GM04504 (cell line): ENCODE measurements around the gene AACS.
"Not testable (repeated sequence)": the region's sequence is repeated elsewhere in the genome, so short reads cannot be mapped to it uniquely, and the experiment has no call there.

Experiments used
- DNase-seq: peaks from one replicate; pipeline ENCODE4 v3.0.0-alpha.2; 2012; ENCODE audit warnings: low read depth

AACS gene, protein sequence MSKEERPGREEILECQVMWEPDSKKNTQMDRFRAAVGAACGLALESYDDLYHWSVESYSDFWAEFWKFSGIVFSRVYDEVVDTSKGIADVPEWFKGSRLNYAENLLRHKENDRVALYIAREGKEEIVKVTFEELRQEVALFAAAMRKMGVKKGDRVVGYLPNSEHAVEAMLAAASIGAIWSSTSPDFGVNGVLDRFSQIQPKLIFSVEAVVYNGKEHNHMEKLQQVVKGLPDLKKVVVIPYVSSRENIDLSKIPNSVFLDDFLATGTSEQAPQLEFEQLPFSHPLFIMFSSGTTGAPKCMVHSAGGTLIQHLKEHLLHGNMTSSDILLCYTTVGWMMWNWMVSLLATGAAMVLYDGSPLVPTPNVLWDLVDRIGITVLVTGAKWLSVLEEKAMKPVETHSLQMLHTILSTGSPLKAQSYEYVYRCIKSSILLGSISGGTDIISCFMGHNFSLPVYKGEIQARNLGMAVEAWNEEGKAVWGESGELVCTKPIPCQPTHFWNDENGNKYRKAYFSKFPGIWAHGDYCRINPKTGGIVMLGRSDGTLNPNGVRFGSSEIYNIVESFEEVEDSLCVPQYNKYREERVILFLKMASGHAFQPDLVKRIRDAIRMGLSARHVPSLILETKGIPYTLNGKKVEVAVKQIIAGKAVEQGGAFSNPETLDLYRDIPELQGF

DNA sequence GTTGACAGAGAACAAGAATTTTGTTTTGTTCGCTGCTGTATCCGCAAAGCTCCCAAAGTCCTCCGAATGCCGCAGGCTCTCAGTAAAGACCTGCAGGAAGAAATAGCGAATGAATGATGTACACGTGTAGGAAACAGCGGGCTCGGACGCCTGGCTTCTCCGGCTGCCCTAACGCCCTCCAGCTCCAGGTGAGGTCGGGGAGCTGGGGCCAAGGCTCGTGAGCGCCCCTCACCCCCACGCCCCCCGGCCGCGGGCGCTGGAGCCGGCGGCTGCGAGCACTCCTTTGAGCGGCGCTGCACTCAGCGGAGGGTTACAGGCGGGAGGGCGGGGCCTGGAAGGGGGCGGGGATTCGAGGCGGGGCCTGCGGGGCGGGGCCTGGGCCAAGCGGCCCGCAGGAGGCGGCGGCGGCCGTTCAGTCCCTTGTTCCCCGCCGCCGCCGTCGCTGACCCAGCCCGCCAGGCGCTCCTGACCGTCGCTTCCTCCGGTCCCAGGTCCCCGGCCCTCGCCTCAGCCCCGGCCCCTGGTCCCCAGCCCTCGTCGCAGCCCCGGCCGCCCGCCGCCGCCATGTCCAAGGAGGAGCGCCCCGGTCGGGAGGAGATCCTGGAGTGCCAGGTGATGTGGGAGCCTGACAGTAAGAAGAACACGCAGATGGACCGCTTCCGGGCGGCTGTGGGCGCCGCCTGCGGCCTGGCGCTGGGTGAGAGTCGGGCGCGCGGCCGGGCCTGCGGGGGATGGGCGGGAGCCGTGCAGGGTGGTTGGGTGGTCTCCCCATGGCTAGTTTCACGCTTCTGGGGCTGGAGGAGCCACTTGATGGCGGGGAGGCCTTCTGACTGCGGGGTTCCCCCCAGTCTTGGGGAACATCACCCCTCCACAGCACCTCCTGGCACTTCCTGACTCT, at the start of gene AACS:
TSS of gene AACS (plus strand) at position 415 of the 898 bp plus-strand sequence. CDS start at position 565, 150 bp downstream.
- DNase-seq = peak; percentile 24

DNA sequence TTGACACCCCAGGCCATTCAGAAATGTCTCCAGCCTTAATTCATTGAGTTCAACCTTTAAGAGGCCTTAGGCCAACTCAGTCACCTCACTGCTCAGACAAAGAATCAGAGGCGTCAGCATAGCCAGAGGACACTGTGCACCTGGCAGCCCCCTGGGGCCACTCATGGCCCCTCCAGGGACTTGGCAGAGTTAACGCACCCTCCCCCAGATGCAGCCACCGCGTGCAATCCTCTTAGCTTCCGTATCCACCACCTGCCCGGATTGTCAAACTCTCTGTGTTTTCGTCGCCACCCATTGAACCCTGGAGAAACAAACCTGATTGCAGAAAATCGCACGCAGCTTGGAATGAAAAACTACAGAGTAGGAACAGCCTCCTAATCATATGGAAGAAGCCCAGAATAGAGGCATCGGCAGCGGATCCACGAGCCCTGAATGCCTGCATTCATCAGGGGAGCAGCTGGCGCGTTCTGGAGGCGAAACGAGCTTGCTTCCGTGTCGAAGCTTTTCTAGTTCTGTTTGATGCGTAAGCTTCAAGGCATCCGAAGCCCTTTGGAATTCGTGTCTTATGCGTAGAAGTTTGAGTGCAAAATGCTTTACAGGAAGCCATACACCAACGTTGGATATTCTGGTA, 49.4 kb upstream of the AACS start:
- DNase-seq = no peak

DNA sequence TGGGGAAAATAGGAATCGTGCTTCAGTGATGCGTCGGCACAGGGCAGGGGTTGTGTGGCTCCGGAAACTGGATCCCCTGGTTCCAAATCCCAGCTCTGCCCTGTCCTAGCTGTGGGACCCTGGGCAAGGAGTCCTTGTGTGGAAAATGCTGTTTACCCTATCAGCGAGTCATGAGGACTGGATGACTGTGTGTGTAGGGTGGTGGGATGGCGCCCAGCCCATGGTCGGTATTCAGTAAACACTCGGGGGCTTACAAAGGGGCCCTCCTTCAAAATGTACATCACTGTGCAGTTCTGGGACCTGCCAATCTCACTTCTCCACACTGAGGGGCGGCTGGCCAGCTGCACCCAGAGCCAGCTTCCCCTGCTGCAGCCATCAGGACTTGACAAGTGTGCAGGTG, 47.4 kb upstream of the AACS start:
- no peak for DNase-seq

- no peak for DNase-seq
Observed at GRCh38 chr12:125018356-125018755, 46.9 kb upstream of the AACS start.

- DNase-seq = no peak
Observed at GRCh38 chr12:125021096-125021495, 44.1 kb upstream of the AACS start.

- DNase-seq = no peak
Observed at GRCh38 chr12:125021771-125022170, 43.5 kb upstream of the AACS start.

GRCh38 chr12:125023065-125023464, 42.2 kb upstream of the AACS start:
- DNase-seq = no peak

DNA sequence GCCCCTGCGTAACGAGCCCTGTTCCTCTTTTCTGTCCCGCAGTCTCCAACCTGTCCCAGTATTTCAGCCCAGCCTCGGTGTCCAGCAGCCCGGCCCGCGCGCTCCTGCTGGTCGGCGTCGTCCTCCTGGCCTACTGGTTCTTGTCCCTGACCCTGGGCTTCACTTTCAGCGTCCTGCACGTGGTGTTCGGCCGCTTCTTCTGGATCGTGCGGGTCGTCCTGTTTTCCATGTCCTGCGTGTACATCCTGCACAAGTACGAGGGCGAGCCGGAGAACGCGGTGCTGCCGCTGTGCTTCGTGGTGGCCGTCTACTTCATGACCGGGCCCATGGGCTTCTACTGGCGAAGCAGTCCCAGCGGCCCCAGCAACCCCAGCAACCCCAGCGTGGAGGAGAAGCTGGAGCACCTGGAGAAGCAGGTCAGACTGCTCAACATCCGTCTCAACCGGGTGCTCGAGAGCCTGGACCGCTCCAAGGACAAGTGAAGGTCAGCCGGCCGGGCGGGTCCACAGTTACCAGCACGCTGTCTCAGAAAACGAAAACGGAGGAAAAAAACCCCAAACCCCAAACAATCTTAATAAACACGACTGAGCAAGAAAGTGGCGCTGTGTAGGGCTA, 40.2 kb upstream of the AACS start:
- no peak for DNase-seq

DNA sequence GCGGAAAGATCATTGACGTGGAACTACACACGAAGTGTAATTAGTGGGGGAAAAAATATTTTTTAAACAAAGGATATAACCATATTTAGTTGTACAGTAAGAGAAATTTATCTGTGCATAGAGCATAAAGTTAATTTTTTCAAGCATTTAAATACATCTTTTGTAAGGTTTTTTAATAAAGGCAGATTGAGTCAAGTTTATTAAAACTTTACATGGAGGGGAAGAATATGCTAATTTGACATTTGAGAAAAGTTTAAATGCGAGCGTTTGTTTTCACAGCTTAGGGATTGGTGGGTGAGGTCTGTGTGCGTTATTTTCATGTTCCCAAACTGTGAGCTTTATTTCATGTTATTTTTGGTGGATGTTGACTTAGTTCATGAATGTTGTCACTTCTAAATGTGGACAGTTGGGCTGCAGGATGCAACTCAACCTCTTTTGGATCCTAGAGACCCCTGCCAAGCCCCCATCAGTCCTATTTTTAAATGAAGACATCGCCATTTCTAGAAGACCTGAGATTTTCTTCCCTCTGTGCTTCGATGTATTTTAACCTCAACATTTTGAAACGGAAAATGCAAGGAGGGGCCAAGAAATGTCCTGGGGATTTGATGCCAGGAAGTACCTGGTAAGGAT, 39.5 kb upstream of the AACS start:
- DNase-seq = no peak

DNA sequence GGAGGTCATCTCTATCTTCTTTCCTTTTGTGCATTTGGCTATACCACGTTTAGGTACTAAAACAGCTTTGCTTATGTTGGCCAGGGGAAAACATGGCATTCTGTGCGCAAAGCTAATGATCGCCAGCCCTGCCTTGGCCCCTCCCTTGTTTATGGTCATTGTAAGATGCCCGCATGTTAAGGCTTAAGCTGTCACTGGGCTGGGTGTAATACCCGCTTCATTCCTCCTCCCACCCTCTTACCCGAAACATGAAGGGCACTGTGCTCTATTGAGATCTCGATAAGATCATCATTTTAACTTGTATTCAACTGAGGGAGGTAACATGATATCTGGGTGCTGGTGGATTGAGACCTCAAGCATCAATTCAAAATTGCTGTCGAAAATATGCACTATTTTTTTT, 37.1 kb upstream of the AACS start:
- DNase-seq = no peak

DNA sequence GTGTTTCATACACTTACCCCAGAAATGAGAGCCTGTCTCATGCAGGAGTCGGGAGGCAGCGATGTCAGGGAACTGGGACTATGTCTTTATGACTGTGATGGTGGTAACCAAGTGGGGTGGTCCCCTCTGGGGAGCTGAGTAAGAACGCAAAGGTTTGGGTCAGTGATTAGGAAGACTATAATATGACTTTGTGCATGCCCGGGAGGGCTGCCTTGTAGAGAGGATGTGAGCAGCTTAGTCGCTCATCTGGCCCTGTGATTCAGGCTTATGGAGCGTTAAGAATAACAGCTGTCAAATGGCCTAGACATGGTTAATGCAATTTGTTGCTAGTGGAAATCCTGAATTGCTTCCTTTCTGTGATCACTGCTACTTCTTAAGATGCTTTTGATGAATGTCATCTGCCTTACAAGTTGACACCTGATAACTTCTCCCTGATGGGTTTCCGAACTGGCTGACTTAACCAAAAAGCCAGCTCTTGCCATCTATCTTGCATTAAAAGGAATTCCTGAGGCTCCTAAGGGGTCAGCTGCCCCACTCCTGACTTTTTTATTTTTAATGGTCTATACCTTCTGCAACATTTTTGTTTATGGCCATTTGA, 35.4 kb upstream of the AACS start:
- DNase-seq = no peak

- DNase-seq = not testable (repeated sequence)
Observed at GRCh38 chr12:125031471-125031870, 33.8 kb upstream of the AACS start.

- DNase-seq = no peak
Observed at GRCh38 chr12:125032466-125033152, 32.6 kb upstream of the AACS start.

DNA sequence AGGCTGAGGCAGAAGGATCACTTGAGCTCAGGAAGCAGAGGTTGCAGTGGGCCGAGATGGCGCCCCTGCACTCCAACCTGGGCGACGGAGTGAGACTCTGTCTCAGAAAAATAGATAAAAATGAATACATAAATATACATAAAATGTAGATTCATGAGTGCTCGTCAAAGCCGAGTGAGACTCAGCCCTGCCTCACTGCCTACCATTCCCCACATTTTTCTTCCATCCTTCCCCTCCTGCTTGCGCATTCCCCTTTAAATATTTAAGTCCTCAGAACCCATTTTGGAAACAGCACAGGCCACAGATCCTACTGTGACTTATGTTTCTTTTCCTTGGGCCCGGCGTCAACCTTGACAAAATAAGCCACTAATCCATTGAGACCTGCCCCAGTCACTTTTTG, 31.9 kb upstream of the AACS start:
- no peak for DNase-seq

DNA sequence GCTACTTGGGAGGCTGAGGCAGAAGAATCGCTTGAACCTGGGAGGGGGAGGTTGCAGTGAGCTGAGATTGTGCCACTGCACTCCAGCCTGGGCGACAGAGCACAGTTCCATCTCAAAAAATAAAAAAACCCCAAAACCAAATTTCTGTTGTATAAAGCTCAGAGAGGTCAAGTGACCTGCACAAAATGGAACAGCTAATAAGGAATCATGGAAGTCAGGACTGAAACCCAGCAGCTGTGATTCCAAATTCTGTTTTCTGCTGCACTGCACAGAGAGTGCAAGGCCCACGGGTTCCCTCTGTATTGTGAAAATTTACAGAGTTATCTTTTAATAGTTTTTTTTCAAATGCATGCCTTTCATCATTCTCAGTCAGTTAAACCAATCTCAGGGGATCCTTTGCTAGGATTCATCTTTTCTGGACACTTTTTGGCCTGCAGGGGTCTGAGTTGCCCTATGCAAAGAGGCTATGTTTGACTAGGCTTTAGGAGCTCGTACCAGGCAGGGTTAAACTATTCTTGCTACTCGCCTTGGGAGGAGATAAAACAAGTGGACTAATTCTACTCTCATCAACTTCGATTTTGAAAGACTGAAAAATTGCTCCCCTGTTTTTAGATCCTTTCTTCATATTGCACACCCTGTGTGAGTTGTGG, 26.1 kb upstream of the AACS start:
- DNase-seq = no peak

DNA sequence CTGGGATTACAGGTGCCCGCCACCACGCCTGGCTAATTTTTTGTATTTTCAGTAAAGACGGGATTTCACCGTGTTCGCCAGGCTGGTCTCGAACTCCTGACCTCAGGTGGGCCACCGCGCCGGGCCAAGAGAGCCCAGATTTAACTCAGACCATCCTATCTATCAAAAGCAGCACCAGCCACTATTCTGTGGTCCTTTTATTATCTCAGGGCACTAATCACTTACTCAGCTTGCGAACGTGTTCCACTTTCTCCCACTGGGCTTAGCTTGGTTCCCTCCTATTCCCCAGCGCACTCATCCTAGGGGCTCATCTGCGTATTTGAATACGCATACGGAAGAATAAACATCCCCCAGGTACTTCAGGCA, 16.2 kb upstream of the AACS start:
- no peak for DNase-seq

GRCh38 chr12:125050446-125050845, 14.8 kb upstream of the AACS start:
- DNase-seq = no peak

DNA sequence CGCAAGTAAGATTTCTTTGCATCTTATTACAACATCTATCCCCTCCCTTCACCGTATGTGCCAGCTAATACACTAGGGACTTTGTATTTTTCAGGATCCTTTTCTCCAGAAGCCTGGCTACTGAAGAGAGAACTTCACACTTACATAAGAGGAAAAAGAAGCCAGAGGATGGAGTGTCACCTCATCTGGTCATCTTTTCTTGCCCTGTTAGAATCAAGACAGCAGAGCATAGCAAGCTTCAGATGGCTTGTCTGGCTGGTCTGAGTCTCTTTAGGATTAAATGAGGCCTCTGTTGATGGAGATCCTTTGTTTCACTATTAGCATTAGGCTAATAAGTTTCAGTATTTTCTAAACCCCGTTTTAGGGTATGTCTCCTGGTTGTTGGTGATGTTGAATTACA, 14.4 kb upstream of the AACS start:
- DNase-seq = no peak

DNA sequence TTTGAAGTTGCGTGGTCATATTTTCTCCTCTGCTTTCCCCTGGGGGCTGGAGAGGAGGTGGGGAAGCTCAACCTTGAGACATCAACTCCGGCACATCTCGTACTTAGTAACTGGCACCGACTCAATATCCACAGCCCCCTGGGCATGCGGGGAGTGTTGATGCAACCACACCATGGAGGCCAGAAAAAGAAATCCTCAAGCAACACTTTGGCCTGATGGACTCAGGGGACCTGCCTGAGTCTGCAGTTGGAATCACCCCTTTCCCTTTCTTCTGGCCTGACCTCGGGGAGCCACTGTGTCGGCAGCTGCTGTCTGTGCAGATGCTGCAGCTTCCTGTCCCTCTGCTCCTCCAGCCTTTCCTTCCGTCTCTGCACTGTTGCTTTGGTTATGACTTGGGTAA, 11.4 kb upstream of the AACS start:
- DNase-seq = no peak

- no peak for DNase-seq
Observed at GRCh38 chr12:125055591-125055990, 9.6 kb upstream of the AACS start.
